GM20431 (cell line): ENCODE results near the gene EHD2.

Source experiments
- in situ Hi-C: fragments of 300-500 bp; cut with MseI, MboI; formaldehyde crosslinking; loops from one replicate; pipeline ENCODE4 v1.15.0; 2020; ENCODE audit warnings: low sequenced_read_pairs; ENCODE audit not compliant: unreplicated experiment

The EHD2 gene

GRCh38 chr19:47686679-47687450 is 26.4 kb upstream of the EHD2 start:
- in situ Hi-C loops: no loop called here

- in situ Hi-C loops: no loop called here
Observed at GRCh38 chr19:47687906-47688305, 25.3 kb upstream of the EHD2 start.

- in situ Hi-C loops: no loop called here
Observed at GRCh38 chr19:47691090-47691489, 22.1 kb upstream of the EHD2 start.

- in situ Hi-C loops: no loop called here
Observed at GRCh38 chr19:47691782-47692181, 21.4 kb upstream of the EHD2 start.

GRCh38 chr19:47693489-47693888 is 19.7 kb upstream of the EHD2 start:
- in situ Hi-C loops: no loop called here

- in situ Hi-C loops: no loop called here
Observed at GRCh38 chr19:47693903-47694302, 19.3 kb upstream of the EHD2 start.

- in situ Hi-C loops: no loop called here
Observed at GRCh38 chr19:47694466-47695273, 18.6 kb upstream of the EHD2 start.

- in situ Hi-C loops: no loop called here
Observed at GRCh38 chr19:47695533-47696262, 17.5 kb upstream of the EHD2 start.

GRCh38 chr19:47696635-47697034 is 16.6 kb upstream of the EHD2 start:
- in situ Hi-C loops: no loop called here

GRCh38 chr19:47697863-47698609 is 15.2 kb upstream of the EHD2 start:
- in situ Hi-C loops: no loop called here

- in situ Hi-C loops: no loop called here
Observed at GRCh38 chr19:47698631-47699359, 14.4 kb upstream of the EHD2 start.

- in situ Hi-C loops: no loop called here
Observed at GRCh38 chr19:47699360-47699917, 13.8 kb upstream of the EHD2 start.

GRCh38 chr19:47700934-47701716 is 12.1 kb upstream of the EHD2 start:
- in situ Hi-C loops: loop anchor here (10.0 to 25.0 kb wide), 2 partner anchors 266 to 414 kb away; no protein-coding TSS in a partner anchor

GRCh38 chr19:47701717-47702552 is 11.3 kb upstream of the EHD2 start:
- in situ Hi-C loops: loop anchor here (10.0 to 25.0 kb wide), 2 partner anchors 267 to 415 kb away; no protein-coding TSS in a partner anchor

- in situ Hi-C loops: loop anchor here (10.0 to 25.0 kb wide), 2 partner anchors 268 to 415 kb away; no protein-coding TSS in a partner anchor
Observed at GRCh38 chr19:47702671-47703070, 10.6 kb upstream of the EHD2 start.

GRCh38 chr19:47703301-47703700 is 9.9 kb upstream of the EHD2 start:
- in situ Hi-C loops: loop anchor here (10.0 to 25.0 kb wide), 2 partner anchors 268 to 416 kb away; no protein-coding TSS in a partner anchor

- in situ Hi-C loops: loop anchor here (10.0 to 25.0 kb wide), 2 partner anchors 269 to 417 kb away; no protein-coding TSS in a partner anchor
Observed at GRCh38 chr19:47704024-47704423, 9.2 kb upstream of the EHD2 start.
